HepG2 (cell line): ENCODE results near the gene RPS6KA2. TPM values are rescaled to one million over a fixed set of nuclear protein-coding genes. Genes with fewer than 3 reads are reported as not detected.

Experiments
- CAMTA2 ChIP-seq: sonication (generic); formaldehyde crosslinking; IDR thresholded peaks from 2 replicates; pipeline ENCODE4 v1.4.0; 2020; ENCODE audit warnings: mild to moderate bottlenecking, missing genetic modification reagents, borderline replicate concordance
- CCDC6 ChIP-seq: sonication (generic); formaldehyde crosslinking; IDR thresholded peaks from 2 replicates; pipeline ENCODE4 v1.8.1; 2022; ENCODE audit warnings: mild to moderate bottlenecking, missing genetic modification reagents, moderate library complexity
- DBP ChIP-seq: sonication (generic); formaldehyde crosslinking; IDR thresholded peaks from 2 replicates; pipeline ENCODE4 v1.4.0; 2020; ENCODE audit warnings: missing genetic modification reagents; ENCODE audit errors: not compliant biosample characterization
- KDM2A ChIP-seq: sonication (generic); formaldehyde crosslinking; IDR thresholded peaks from 2 replicates; pipeline ENCODE4 v1.4.0; 2020; ENCODE audit warnings: low read depth, missing genetic modification reagents, borderline replicate concordance
- LCORL ChIP-seq, 2 experiments: fragments of 450-650 bp in 1 of 2; sonication (generic) in 1 of 2; formaldehyde crosslinking in 1 of 2; IDR thresholded peaks; 2 replicates each; pipeline versions ENCODE4 v1.5.0 to v1.6.1; 2017 to 2020; ENCODE audit warnings: antibody characterized with exemption in 1 of 2, missing genetic modification reagents in 1 of 2
- NFKBIZ ChIP-seq: IDR thresholded peaks from 2 replicates; pipeline ENCODE4 v1.6.1; 2018; ENCODE audit warnings: missing genetic modification reagents, missing compliant biosample characterization
- NRL ChIP-seq: sonication (generic); formaldehyde crosslinking; IDR thresholded peaks from 2 replicates; pipeline ENCODE4 v1.5.0; 2020; ENCODE audit warnings: missing genetic modification reagents, mild to moderate bottlenecking, moderate library complexity, borderline replicate concordance
- PATZ1 ChIP-seq: sonication (generic); formaldehyde crosslinking; IDR thresholded peaks from 2 replicates; pipeline ENCODE4 v1.4.0; 2020; ENCODE audit warnings: missing genetic modification reagents
- SIN3A ChIP-seq: IDR thresholded peaks from 2 replicates; pipeline ENCODE4 v1.6.1; 2011; ENCODE audit warnings: low read depth, mild to moderate bottlenecking, control low read depth, low read length, borderline replicate concordance
- TGIF2 ChIP-seq: IDR thresholded peaks from 2 replicates; pipeline ENCODE4 v1.6.1; 2016; ENCODE audit warnings: control low read depth, missing compliant biosample characterization
- ZBTB38 ChIP-seq: sonication (generic); formaldehyde crosslinking; IDR thresholded peaks from 2 replicates; pipeline ENCODE4 v1.5.1; 2020; ENCODE audit warnings: mild to moderate bottlenecking, missing genetic modification reagents
- ZNF446 ChIP-seq: sonication (generic); formaldehyde crosslinking; IDR thresholded peaks from 2 replicates; pipeline ENCODE4 v1.5.0; 2020; ENCODE audit warnings: mild to moderate bottlenecking, missing genetic modification reagents
- ZNF503 ChIP-seq: sonication (generic); formaldehyde crosslinking; IDR thresholded peaks from 2 replicates; pipeline ENCODE4 v1.4.0; 2020; ENCODE audit warnings: missing genetic modification reagents
- ZNF749 ChIP-seq: sonication (generic); formaldehyde crosslinking; IDR thresholded peaks from 2 replicates; pipeline ENCODE4 v1.8.0; 2022; ENCODE audit warnings: mild to moderate bottlenecking, missing genetic modification reagents, moderate library complexity, borderline replicate concordance
- polyA plus RNA-seq, 8 experiments: library from polyadenylated mRNA; depleted of rRNA in 3 of 8; stranded (reverse) in 7 of 8; unstranded in 1 of 8; fragments of >200 nt; fragmentation: Illumina TruSeq in 4 of 8; extraction: Trizol in 4 of 8; gene quantifications; 2 replicates each; pipeline versions ENCODE4 v1.2.1 to v1.2.3, GENCODE V29; 2011 to 2016; ENCODE audit warnings: low read depth in 4 of 8, missing spikeins in 1 of 8, mixed read lengths in 1 of 8; ENCODE audit not compliant: insufficient read depth in 1 of 8
- total RNA-seq, 5 experiments: library from RNA; depleted of rRNA; stranded (reverse); fragments of >200 nt; fragmentation: Illumina TruSeq; extraction: Trizol; gene quantifications; 2 replicates each; pipeline ENCODE4 v1.2.3, GENCODE V29; 2016; ENCODE audit warnings: low read depth in 1 of 5
- TF ChIP-seq, protein P1 (sequence below): sonication (generic); formaldehyde crosslinking; IDR thresholded peaks from 2 replicates; pipeline ENCODE4 v1.4.0; 2020; ENCODE audit warnings: mild to moderate bottlenecking, missing genetic modification reagents
- TF ChIP-seq, protein P2 (sequence below): sonication (generic); formaldehyde crosslinking; IDR thresholded peaks from 2 replicates; pipeline ENCODE4 v1.5.0; 2020; ENCODE audit warnings: missing genetic modification reagents

The RPS6KA2 gene
- total and polyA plus RNA-seq, 2 of the 13 experiments (the other 11 are each of a cell fraction or from before 2014, with no cell fraction given), result 0.22 to 0.38 TPM

- TF ChIP-seq ZBTB38 (peak; percentile 93), PATZ1 (CRISPR knock-in tag) (no peak), ZNF446 (CRISPR knock-in tag) (0 out of 2 replicates have a peak, but pooled peaks have one; percentile 19), LCORL (IDR thresholded peaks at IDR 0.05) (no peak), LCORL (CRISPR knock-in tag; IDR thresholded peaks at IDR 0.05) (no peak), CCDC6 (CRISPR knock-in tag) (peak; percentile 20; the same call in 1 of the 2 replicates), NFKBIZ (CRISPR knock-in tag) (0 out of 2 replicates have a peak, but pooled peaks have one; percentile 17), KDM2A (CRISPR knock-in tag) (0 out of 2 replicates have a peak, but pooled peaks have one; percentile 13), ZNF749 (CRISPR knock-in tag) (0 out of 2 replicates have a peak, but pooled peaks have one; percentile 28), SIN3A (peak; percentile 13; the same call in 1 of the 2 replicates), TGIF2 (CRISPR knock-in tag) (peak; percentile 5; the same call in 1 of the 2 replicates), ZNF503 (CRISPR knock-in tag) (no peak), DBP (CRISPR knock-in tag) (no peak), CAMTA2 (CRISPR knock-in tag) (0 out of 2 replicates have a peak, but pooled peaks have one; percentile 79), NRL (CRISPR knock-in tag) (0 out of 2 replicates have a peak, but pooled peaks have one; percentile 58)
- TF ChIP-seq, protein P1, sequence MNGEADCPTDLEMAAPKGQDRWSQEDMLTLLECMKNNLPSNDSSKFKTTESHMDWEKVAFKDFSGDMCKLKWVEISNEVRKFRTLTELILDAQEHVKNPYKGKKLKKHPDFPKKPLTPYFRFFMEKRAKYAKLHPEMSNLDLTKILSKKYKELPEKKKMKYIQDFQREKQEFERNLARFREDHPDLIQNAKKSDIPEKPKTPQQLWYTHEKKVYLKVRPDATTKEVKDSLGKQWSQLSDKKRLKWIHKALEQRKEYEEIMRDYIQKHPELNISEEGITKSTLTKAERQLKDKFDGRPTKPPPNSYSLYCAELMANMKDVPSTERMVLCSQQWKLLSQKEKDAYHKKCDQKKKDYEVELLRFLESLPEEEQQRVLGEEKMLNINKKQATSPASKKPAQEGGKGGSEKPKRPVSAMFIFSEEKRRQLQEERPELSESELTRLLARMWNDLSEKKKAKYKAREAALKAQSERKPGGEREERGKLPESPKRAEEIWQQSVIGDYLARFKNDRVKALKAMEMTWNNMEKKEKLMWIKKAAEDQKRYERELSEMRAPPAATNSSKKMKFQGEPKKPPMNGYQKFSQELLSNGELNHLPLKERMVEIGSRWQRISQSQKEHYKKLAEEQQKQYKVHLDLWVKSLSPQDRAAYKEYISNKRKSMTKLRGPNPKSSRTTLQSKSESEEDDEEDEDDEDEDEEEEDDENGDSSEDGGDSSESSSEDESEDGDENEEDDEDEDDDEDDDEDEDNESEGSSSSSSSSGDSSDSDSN (CRISPR knock-in tag), result 0 out of 2 replicates have a peak, but pooled peaks have one; percentile 3
- TF ChIP-seq, protein P2, sequence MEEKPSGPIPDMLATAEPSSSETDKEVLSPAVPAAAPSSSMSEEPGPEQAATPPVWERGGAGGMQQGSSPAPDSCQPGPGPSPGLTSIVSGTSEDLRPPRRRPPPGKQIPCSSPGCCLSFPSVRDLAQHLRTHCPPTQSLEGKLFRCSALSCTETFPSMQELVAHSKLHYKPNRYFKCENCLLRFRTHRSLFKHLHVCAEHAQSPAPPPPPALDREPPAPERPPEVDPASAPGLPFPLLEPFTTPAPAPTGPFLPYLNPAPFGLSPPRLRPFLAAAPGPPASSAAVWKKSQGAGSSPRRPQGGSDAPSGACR (CRISPR knock-in tag), result no peak
Measured at GRCh38 chr6:166388290-166389004, 238.6 kb downstream of the RPS6KA2 start (continued).
